Gastroesophageal sphincter (tissue), 4 donors: ENCODE data around the gene ZFR. TPM values are rescaled to one million over a fixed set of nuclear protein-coding genes. Genes with fewer than 3 reads are reported as not detected.
A peak's percentile ranks its signal among the peaks of the same experiment; 100 is the strongest.

Experiments
- ATAC-seq: fragments of 150-250 bp; one replicate; pipeline ENCODE4 v1.9.1; 2016; ENCODE audit warnings: mild to moderate bottlenecking, moderate library complexity
- H3K27ac ChIP-seq, 4 donors: fragments of 200-600 bp; sonication (generic) in 3 of 4; 1 replicate in 3 of 4; 2 replicates in 1 of 4; pipeline ENCODE4 v1.5.1; 2016 to 2019
- H3K27me3 ChIP-seq: fragments of 200-600 bp; sonication (generic); one replicate; pipeline ENCODE4 v1.5.1; 2019
- H3K36me3 ChIP-seq, 2 donors: fragments of 200-600 bp; sonication (generic); one replicate each; pipeline ENCODE4 v1.5.1; 2019; ENCODE audit warnings: control low read depth in 1 of 2
- H3K4me1 ChIP-seq, 3 donors: fragments of 200-600 bp; sonication (generic); 1 replicate in 2 of 3; 2 replicates in 1 of 3; pipeline ENCODE4 v1.5.1; 2016 to 2019; ENCODE audit warnings: control low read depth in 2 of 3
- H3K4me3 ChIP-seq, 2 donors: fragments of 200-600 bp; sonication (generic); one replicate each; pipeline ENCODE4 v1.5.1; 2019; ENCODE audit warnings: mild to moderate bottlenecking in 1 of 2, moderate library complexity in 1 of 2
- H3K9me3 ChIP-seq, 3 donors: fragments of 200-600 bp; sonication (generic); one replicate each; pipeline ENCODE4 v1.5.1; 2017 to 2019; ENCODE audit warnings: control low read depth in 2 of 3
- CTCF ChIP-seq, 4 experiments: fragments of 200-600 bp in 2 of 4; fragments of 450-650 bp in 2 of 4; sonication (generic) in 1 of 4; IDR thresholded peaks; one replicate each; pipeline ENCODE4 v1.5.1; 2017 to 2019; ENCODE audit warnings: antibody characterized with exemption in 4 of 4, mild to moderate bottlenecking in 2 of 4, moderate library complexity in 2 of 4
- EP300 ChIP-seq: sonication (generic); formaldehyde crosslinking; IDR thresholded peaks from one replicate; pipeline ENCODE4 v1.6.1; 2017; ENCODE audit warnings: antibody characterized with exemption, mild to moderate bottlenecking
- POLR2A ChIP-seq, 2 donors: fragments of 450-650 bp; IDR thresholded peaks; one replicate each; pipeline ENCODE4 v1.6.1; 2017; ENCODE audit warnings: antibody characterized with exemption in 2 of 2, mild to moderate bottlenecking in 2 of 2, moderate library complexity in 1 of 2
- POLR2AphosphoS5 ChIP-seq: sonication (generic); formaldehyde crosslinking; IDR thresholded peaks from one replicate; pipeline ENCODE4 v1.6.1; 2017; ENCODE audit warnings: antibody characterized with exemption
- WGBS, 2 donors: methylation state at CpG; one replicate each; pipeline ENCODE4 v1.1.5; 2018; ENCODE audit warnings: low coverage in 1 of 2; 5-methylcytosine and 5-hydroxymethylcytosine counted together
- total RNA-seq, 4 donors: library from RNA; depleted of rRNA; stranded (reverse); fragments of >200 nt; gene quantifications; one replicate each; pipeline ENCODE4 v1.1.0, GENCODE V29; 2016

Gene ZFR
- total RNA-seq, 4 donors from 2014 or later: 92.9 to 108 (median 100) TPM

GRCh38 chr5:32445831-32446614, 1.5 kb upstream of the ZFR start:
- no peak for ATAC-seq
- Histone ChIP-seq H3K36me3 (no peaks in the 10 kb centered on the region), H3K27ac (no peak overlapping the region), H3K9me3 (no peaks in the 10 kb centered on the region), H3K4me1 (peaks cover 0 to 34% (median 0%) of the 10 kb centered on the region in 3 donors), H3K4me3 (no peak overlapping the region), H3K27me3 (no peaks in the 10 kb centered on the region)
- WGBS, 2 donors: 73 to 84% methylated on average over 5 to 15 of the region's 23 CpGs
- TF ChIP-seq CTCF (IDR thresholded peaks at IDR 0.05) (no peak), EP300 (no peak), POLR2A (IDR thresholded peaks at IDR 0.05) (no peak), POLR2AphosphoS5 (no peak)

DNA sequence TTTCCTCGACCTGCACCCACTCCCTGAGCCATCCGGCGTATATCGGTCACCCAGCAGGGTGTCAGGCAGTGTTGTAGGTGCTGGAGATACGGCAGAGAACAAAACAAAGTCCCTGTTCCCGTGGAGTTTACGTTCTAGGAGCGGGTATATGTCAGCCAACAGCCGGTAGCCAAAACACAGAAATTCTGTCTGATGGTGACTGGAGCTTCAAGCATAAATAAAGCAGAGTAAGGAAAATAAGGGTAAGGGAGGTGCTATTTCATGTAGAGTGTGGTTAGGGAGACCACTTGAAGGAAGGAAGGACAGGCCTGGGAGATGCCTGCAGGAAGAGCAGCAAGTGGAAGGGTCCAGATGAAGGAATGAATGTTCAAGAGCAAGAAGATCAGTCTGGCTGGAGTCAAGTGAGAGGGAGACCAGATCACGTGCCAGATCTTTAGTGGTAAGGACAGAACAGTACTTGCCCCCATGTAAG, 783 bp upstream of the ZFR start:
- H3K4me1 ChIP-seq: peaks cover 0 to 41% (median 0%) of the 10 kb centered on the region in 3 donors
- H3K4me3 ChIP-seq: peak overlapping the region in 1 of 2 donors; percentile 99
- 72 to 76% methylated on average over 3 to 10 of the region's 10 CpGs for whole genome bisulfite sequencing, 2 donors
- H3K9me3 ChIP-seq: no peaks in the 10 kb centered on the region
- no peak for TF ChIP-seq POLR2AphosphoS5
- no peak for TF ChIP-seq POLR2A (IDR thresholded peaks at IDR 0.05)
- no peak for TF ChIP-seq EP300
- TF ChIP-seq CTCF (IDR thresholded peaks at IDR 0.05): no peak
- H3K36me3 ChIP-seq: no peaks in the 10 kb centered on the region
- no peak for ATAC-seq
- H3K27me3 ChIP-seq: no peaks in the 10 kb centered on the region
- peak overlapping the region in 2 of 4 donors; percentile 94 to 98 for H3K27ac ChIP-seq

- Histone ChIP-seq H3K27me3 (no peaks in the 10 kb centered on the region), H3K9me3 (no peaks in the 10 kb centered on the region), H3K4me3 (peak overlapping the region; percentile 87 to 99), H3K36me3 (no peaks in the 10 kb centered on the region), H3K4me1 (peaks cover under 1 to 56% (median 4%) of the 10 kb centered on the region in 3 donors), H3K27ac (peak overlapping the region; percentile 86 to 98 (median 96))
- 0% methylated on average over 1 of the region's 83 CpGs; no CpG with 5 or more reads in 1 of the 2 donors for WGBS, 2 donors
- TF ChIP-seq POLR2AphosphoS5 (no peak), EP300 (no peak), POLR2A (IDR thresholded peaks at IDR 0.05) (no peak), CTCF (IDR thresholded peaks at IDR 0.05) (no peak)
- ATAC-seq: peak; percentile 62
Measured at GRCh38 chr5:32443541-32444430, 754 bp downstream of the ZFR start.

- Histone ChIP-seq H3K27ac (peak overlapping the region; percentile 86 to 98 (median 96)), H3K9me3 (no peaks in the 10 kb centered on the region), H3K27me3 (no peaks in the 10 kb centered on the region), H3K36me3 (no peaks in the 10 kb centered on the region), H3K4me1 (peaks cover 4 to 62% (median 5%) of the 10 kb centered on the region in 3 donors), H3K4me3 (peak overlapping the region; percentile 87 to 99)
- 17 to 18% methylated on average over 4 to 5 of the region's 7 CpGs for WGBS, 2 donors
- no peak for TF ChIP-seq EP300
- TF ChIP-seq POLR2AphosphoS5: no peak
- TF ChIP-seq CTCF (IDR thresholded peaks at IDR 0.05): no peak
- no peak for TF ChIP-seq POLR2A (IDR thresholded peaks at IDR 0.05)
- ATAC-seq: no peak
Measured at GRCh38 chr5:32443145-32443540, 1.4 kb downstream of the ZFR start.
